H1 (cell line): Measurements from ENCODE around the gene DYRK1B. TPM values are rescaled to one million over a fixed set of nuclear protein-coding genes. Genes with fewer than 3 reads are reported as not detected.

Experiments
- CTCF ChIA-PET: fragments of 300-600 bp; sonication (Branson Sonifier 250); formaldehyde crosslinking; loops from one replicate; lab custom pipeline; 2021; ENCODE audit not compliant: partially characterized antibody; lab: Charles Lee
- POLR2A ChIA-PET: fragments of 300-600 bp; sonication (Branson Sonifier 250); formaldehyde crosslinking; loops from one replicate; lab custom pipeline; 2021; ENCODE audit warnings: inconsistent platforms; ENCODE audit not compliant: partially characterized antibody; lab: Charles Lee
- DNase-seq, 2 experiments: peaks; one replicate each; pipeline versions ENCODE4 v3.0.0 to v3.0.0-alpha.2; 2010 to 2022; ENCODE audit warnings: low spot score in 2 of 2, low read depth in 1 of 2, mixed read lengths in 1 of 2
- FAIRE-seq: peaks from 2 replicates; lab custom pipeline; 2011; peaks lifted over from hg19 to GRCh38; lab: Jason Lieb, UNC
- H2AFZ ChIP-seq: 2 replicates; pipeline ENCODE4 v1.8.1; 2012; ENCODE audit warnings: low read length, inconsistent platforms
- H2AK5ac ChIP-seq: 2 replicates; pipeline ENCODE4 v1.6.1; 2013; ENCODE audit warnings: low read depth, low read length
- H2BK120ac ChIP-seq: replicated peaks from 2 replicates; pipeline ENCODE3; 2013; ENCODE audit warnings: low read depth, low read length, inconsistent platforms
- H2BK12ac ChIP-seq: 2 replicates; pipeline ENCODE4 v1.6.1; 2013; ENCODE audit warnings: low read depth, low read length
- H2BK15ac ChIP-seq: 2 replicates; pipeline ENCODE4 v1.6.1; 2013; ENCODE audit warnings: low read length
- H2BK20ac ChIP-seq: 2 replicates; pipeline ENCODE4 v1.6.1; 2013; ENCODE audit warnings: low read length
- H2BK5ac ChIP-seq: 2 replicates; pipeline ENCODE4 v1.6.1; 2013; ENCODE audit warnings: low read depth, low read length
- H3K14ac ChIP-seq: 2 replicates; pipeline ENCODE4 v1.6.1; 2013; ENCODE audit warnings: inconsistent platforms; ENCODE audit not compliant: insufficient read length
- H3K18ac ChIP-seq: 2 replicates; pipeline ENCODE4 v1.6.1; 2013; ENCODE audit warnings: low read length; ENCODE audit errors: extremely low read depth
- H3K23ac ChIP-seq: 2 replicates; pipeline ENCODE4 v1.6.1; 2013; ENCODE audit warnings: inconsistent platforms; ENCODE audit not compliant: insufficient read length
- H3K23me2 ChIP-seq: 2 replicates; pipeline ENCODE4 v1.6.1; 2013; ENCODE audit warnings: low read depth, low read length
- H3K27ac ChIP-seq: 2 replicates; pipeline ENCODE4 v1.6.1; 2011; ENCODE audit warnings: low read depth, low read length, inconsistent platforms
- H3K27me3 ChIP-seq, 4 experiments: replicated peaks in 1 of 4; 1 replicate in 1 of 4; 2 replicates in 3 of 4; pipeline versions ENCODE4 v1.6.1 to v1.8.1; 2011 to 2013; ENCODE audit warnings: low read length in 3 of 4, mild to moderate bottlenecking in 3 of 4, inconsistent platforms in 2 of 4, mixed read lengths in 2 of 4, moderate library complexity in 1 of 4; ENCODE audit not compliant: control insufficient read depth in 3 of 4, insufficient read depth in 3 of 4; ENCODE audit errors: extremely low read depth in 1 of 4
- H3K36me3 ChIP-seq, 4 experiments: 2 replicates each; pipeline versions ENCODE4 v1.6.1 to v1.8.1; 2011 to 2013; ENCODE audit warnings: mild to moderate bottlenecking in 4 of 4, low read length in 3 of 4, moderate library complexity in 2 of 4, control low read depth in 1 of 4, inconsistent platforms in 1 of 4; ENCODE audit not compliant: insufficient read depth in 4 of 4, control insufficient read depth in 2 of 4
- H3K4ac ChIP-seq: replicated peaks from 2 replicates; pipeline ENCODE3; 2013; ENCODE audit warnings: low read length, low read depth, mixed read lengths, inconsistent platforms; ENCODE audit not compliant: insufficient read length
- H3K4me1 ChIP-seq, 4 experiments: replicated peaks in 1 of 4; 1 replicate in 1 of 4; 2 replicates in 3 of 4; pipeline versions ENCODE4 v1.6.1 to v1.8.1; 2011 to 2013; ENCODE audit warnings: low read length in 3 of 4, inconsistent platforms in 2 of 4, mixed read lengths in 1 of 4; ENCODE audit not compliant: insufficient read depth in 4 of 4, control insufficient read depth in 3 of 4
- H3K4me2 ChIP-seq, 2 experiments: 2 replicates each; pipeline versions ENCODE4 v1.6.1 to v1.8.1; 2011 to 2013; ENCODE audit warnings: low read depth in 2 of 2, low read length in 2 of 2, control low read depth in 1 of 2, inconsistent platforms in 1 of 2, mild to moderate bottlenecking in 1 of 2; ENCODE audit not compliant: insufficient read depth in 1 of 2
- H3K4me3 ChIP-seq, 4 experiments: fragments of 200-600, 300-600 bp in 1 of 4; sonication (generic), shearing (Covaris generic), sonication (Bioruptor Twin) in 1 of 4; 2 replicates each; pipeline versions ENCODE4 v1.5.1 to v1.8.1; 2011 to 2016; ENCODE audit warnings: low read length in 4 of 4, low read depth in 3 of 4, control low read depth in 2 of 4, inconsistent platforms in 2 of 4, mild to moderate bottlenecking in 2 of 4, mixed read lengths in 1 of 4, moderate library complexity in 1 of 4; ENCODE audit not compliant: insufficient read depth in 2 of 4; ENCODE audit errors: extremely low read depth in 1 of 4
- H3K56ac ChIP-seq: replicated peaks from 2 replicates; pipeline ENCODE3; 2013; ENCODE audit warnings: low read depth, mild to moderate bottlenecking, mixed read lengths, low read length, inconsistent platforms; ENCODE audit not compliant: insufficient read length
- H3K79me1 ChIP-seq: 2 replicates; pipeline ENCODE4 v1.6.1; 2013; ENCODE audit warnings: low read depth, low read length, control low read depth
- H3K79me2 ChIP-seq, 2 experiments: 2 replicates each; pipeline versions ENCODE4 v1.6.1 to v1.8.1; 2012 to 2013; ENCODE audit warnings: low read length in 2 of 2, mild to moderate bottlenecking in 2 of 2, inconsistent platforms in 1 of 2; ENCODE audit not compliant: insufficient read depth in 2 of 2, control insufficient read depth in 1 of 2
- H3K9ac ChIP-seq, 4 experiments: replicated peaks in 1 of 4; 1 replicate in 1 of 4; 2 replicates in 3 of 4; pipeline versions ENCODE4 v1.6.1 to v1.8.1; 2011 to 2013; ENCODE audit warnings: low read depth in 3 of 4, low read length in 3 of 4, control low read depth in 2 of 4, mild to moderate bottlenecking in 2 of 4, moderate library complexity in 2 of 4, inconsistent platforms in 1 of 4; ENCODE audit errors: extremely low read depth in 1 of 4
- H3K9me3 ChIP-seq, 2 experiments: 2 replicates each; pipeline versions ENCODE4 v1.6.1 to v1.8.1; 2012 to 2013; ENCODE audit warnings: mild to moderate bottlenecking in 2 of 2, moderate library complexity in 2 of 2, control low read depth in 1 of 2, inconsistent platforms in 1 of 2, low read depth in 1 of 2, low read length in 1 of 2, mixed read lengths in 1 of 2; ENCODE audit not compliant: insufficient read depth in 2 of 2
- H4K20me1 ChIP-seq, 2 experiments: replicated peaks in 1 of 2; 2 replicates each; pipeline versions ENCODE3 to v1.8.1; 2011 to 2013; ENCODE audit warnings: inconsistent platforms in 2 of 2, low read length in 2 of 2, mild to moderate bottlenecking in 1 of 2; ENCODE audit not compliant: insufficient read depth in 2 of 2, control insufficient read depth in 1 of 2
- H4K5ac ChIP-seq: 2 replicates; pipeline ENCODE4 v1.6.1; 2013; ENCODE audit warnings: low read length, low read depth, mixed read lengths, inconsistent platforms; ENCODE audit not compliant: insufficient read length
- H4K8ac ChIP-seq: 2 replicates; pipeline ENCODE4 v1.8.0; 2013; ENCODE audit warnings: mild to moderate bottlenecking, moderate library complexity, low read length, inconsistent platforms; ENCODE audit not compliant: insufficient read depth; ENCODE audit errors: extremely low read depth
- H4K91ac ChIP-seq: replicated peaks from 2 replicates; pipeline ENCODE3; 2013; ENCODE audit warnings: low read length, mixed read lengths, inconsistent platforms; ENCODE audit not compliant: insufficient read length
- ASH2L ChIP-seq: fragments of 200-600, 300-600 bp; sonication (generic); IDR thresholded peaks from one replicate; pipeline ENCODE4 v1.7.1; 2017; ENCODE audit warnings: low read length
- BRCA1 ChIP-seq: IDR thresholded peaks from 2 replicates; pipeline ENCODE4 v1.6.1; 2012; ENCODE audit warnings: low read depth, low read length, improper control_type of control experiment
- EGR1 ChIP-seq: IDR thresholded peaks from 2 replicates; pipeline ENCODE4 v1.6.1; 2011; ENCODE audit warnings: low read depth, low read length, borderline replicate concordance
- KDM4A ChIP-seq: IDR thresholded peaks from one replicate; pipeline ENCODE4 v1.7.1; 2012; ENCODE audit warnings: low read depth, mild to moderate bottlenecking, moderate library complexity, low read length, inconsistent platforms; ENCODE audit not compliant: severe bottlenecking
- SIX5 ChIP-seq: IDR thresholded peaks from 2 replicates; pipeline ENCODE4 v1.6.1; 2011; ENCODE audit warnings: mild to moderate bottlenecking, low read depth, low read length
- SP4 ChIP-seq: IDR thresholded peaks from 2 replicates; pipeline ENCODE4 v1.6.1; 2012; ENCODE audit warnings: low read length, inconsistent platforms
- TAF7 ChIP-seq: optimal IDR thresholded peaks from 2 replicates; pipeline ENCODE3; 2011; ENCODE audit warnings: low read depth, mild to moderate bottlenecking, inconsistent platforms, low read length, moderate library complexity, borderline replicate concordance
- TCF12 ChIP-seq: IDR thresholded peaks from 2 replicates; pipeline ENCODE4 v1.6.1; 2011; ENCODE audit warnings: low read depth, mild to moderate bottlenecking, low read length
- whole genome bisulfite sequencing, 2 experiments: shearing (Covaris generic) in 1 of 2; methylation state at CpG; one replicate each; pipeline versions ENCODE4 v1.1.6 to v1.1.7; 2013 to 2015; ENCODE audit warnings: low lambda C conversion rate in 2 of 2, mixed read lengths in 2 of 2, inconsistent platforms in 1 of 2, low coverage in 1 of 2, missing lambda C conversion rate in 1 of 2; ENCODE audit not compliant: insufficient replicate concordance in 2 of 2, insufficient coverage in 1 of 2, insufficient read length in 1 of 2; ENCODE audit errors: extremely low coverage in 1 of 2, missing lambda C conversion rate in 1 of 2; 5-methylcytosine and 5-hydroxymethylcytosine counted together
- polyA plus RNA-seq, 7 experiments: library from polyadenylated mRNA; depleted of rRNA in 3 of 7; stranded (reverse) in 5 of 7; unstranded in 2 of 7; fragments of >200 nt in 5 of 7; fragments of 200-250 nt in 2 of 7; gene quantifications; 1 replicate in 5 of 7; 2 replicates in 1 of 7; 4 replicates in 1 of 7; pipeline versions ENCODE4 v1.2.1 to v1.2.3, GENCODE V29; 2011 to 2013; ENCODE audit warnings: missing spikeins in 2 of 7, mixed read lengths in 2 of 7
- total RNA-seq: library from RNA; stranded (reverse); fragmentation: NEBNext Ultra II Directional; extraction: Animal tissue kit (Norgen Biotek cat#: 25700); gene quantifications from 2 replicates; pipeline ENCODE4 v1.2.1, GENCODE V29; 2021
- TF ChIP-seq, protein P1 (sequence below): IDR thresholded peaks from 2 replicates; pipeline ENCODE4 v1.6.1; 2012; ENCODE audit warnings: low read length, inconsistent platforms

Gene DYRK1B
- total and polyA plus RNA-seq, 2 of the 8 experiments (the other 6 are each of a cell fraction or from before 2014, with no cell fraction given), result 6.9 to 14.8 TPM

DNA sequence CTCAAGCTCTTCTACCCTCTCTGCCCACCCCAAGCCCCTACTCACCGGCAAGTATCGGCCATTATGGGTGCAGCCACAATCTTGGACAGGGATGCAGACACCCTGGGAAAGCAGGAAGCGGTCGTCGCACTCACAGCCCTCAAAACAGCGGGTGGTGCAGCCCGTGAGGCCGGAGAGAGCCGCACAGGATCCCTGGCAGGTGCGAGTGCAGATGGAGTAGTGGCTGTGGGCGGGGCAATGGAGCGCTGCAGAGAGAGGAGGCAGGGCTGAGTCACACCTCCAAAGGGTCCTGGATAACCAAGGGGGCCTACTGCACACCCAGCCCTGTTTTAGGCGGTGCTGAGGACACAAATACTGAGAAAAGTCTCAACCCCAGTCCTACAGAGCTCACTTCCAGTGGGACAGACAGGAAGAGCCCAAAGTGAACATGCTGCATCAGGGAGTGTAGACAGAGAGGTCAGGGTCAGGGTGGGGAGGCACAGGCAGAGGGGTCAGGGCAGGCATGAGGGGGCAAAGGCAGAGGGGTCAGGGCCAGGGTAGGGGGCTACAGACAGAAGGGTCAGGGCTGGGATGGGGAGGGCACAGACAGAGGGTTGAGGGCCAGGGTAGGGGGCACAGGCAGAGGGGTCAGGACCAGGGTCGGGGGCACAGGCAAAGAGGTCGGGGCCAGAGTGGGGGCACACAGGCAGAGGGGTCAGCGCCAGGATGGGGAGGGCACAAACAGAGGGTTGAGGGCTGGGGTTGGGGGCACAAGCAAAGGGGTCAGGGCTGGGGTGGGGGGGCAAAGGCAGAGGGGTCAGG lies 36.4 kb upstream of the DYRK1B start:
- no peaks in the 10 kb centered on the region for H3K9me3 ChIP-seq
- no peak overlapping the region for H2BK20ac ChIP-seq
- no peak overlapping the region for H3K56ac ChIP-seq
- H4K20me1 ChIP-seq, result no peaks in the 10 kb centered on the region
- H3K23ac ChIP-seq, result no peak overlapping the region
- peak overlapping the region; percentile 8; the same call in 1 of the 2 replicates for H2BK5ac ChIP-seq
- no peak overlapping the region for H3K9ac ChIP-seq
- H2AK5ac ChIP-seq, result no peak overlapping the region
- no peak overlapping the region; a peak in 1 of 8 replicates for H3K4me3 ChIP-seq
- CTCF ChIA-PET, result interaction anchor here (0.8 to 0.9 kb wide), 2 partner anchors 25 to 27 kb away, joined by 3 read pairs; no protein-coding TSS in a partner anchor
- H3K18ac ChIP-seq, result 0 out of 2 replicates have a peak overlapping the region, but pooled peaks have one; percentile 15
- H4K5ac ChIP-seq, result peak overlapping the region; percentile 29
- H3K27me3 ChIP-seq, result no peaks in the 10 kb centered on the region
- peak overlapping the region; percentile 61 for H4K91ac ChIP-seq
- H4K8ac ChIP-seq, result peak overlapping the region; percentile 59; the same call in 1 of the 2 replicates
- H3K4me2 ChIP-seq, result peak overlapping the region; percentile 14 to 50; a peak in 3 of 4 replicates
- no peaks in the 10 kb centered on the region for H3K79me1 ChIP-seq
- 28% methylated on average over 13 of the region's 16 CpGs; no CpG with 5 or more reads in 1 of the 2 experiments for WGBS, 2 experiments
- no peaks in the 10 kb centered on the region for H3K23me2 ChIP-seq
- FAIRE-seq (peak; percentile 50), DNase-seq (peak in 1 of 2 experiments; percentile 82)
- no peaks in the 10 kb centered on the region for H3K79me2 ChIP-seq
- H3K4ac ChIP-seq, result no peak overlapping the region
- H2BK120ac ChIP-seq, result no peak overlapping the region
- H2AFZ ChIP-seq, result peak overlapping the region; percentile 47
- peak overlapping the region; percentile 19; the same call in 1 of the 2 replicates for H2BK15ac ChIP-seq
- peaks cover 0 to 6% (median 4%) of the 10 kb centered on the region in 4 experiments; a peak in 4 of 7 replicates for H3K4me1 ChIP-seq
- no peak overlapping the region for H3K27ac ChIP-seq
- H2BK12ac ChIP-seq, result peak overlapping the region; percentile 80; the same call in 1 of the 2 replicates
- POLR2A ChIA-PET, result interaction anchor here (1.1 kb wide), 1 partner anchor 108 kb away, joined by 4 read pairs; no protein-coding TSS in a partner anchor
- H3K36me3 ChIP-seq, result no peaks in the 10 kb centered on the region
- no peak overlapping the region for H3K14ac ChIP-seq
- 0 out of 2 replicates have a peak, but pooled peaks have one; percentile 13 for TF ChIP-seq EGR1
- no peak for TF ChIP-seq ASH2L
- TF ChIP-seq, protein P1, sequence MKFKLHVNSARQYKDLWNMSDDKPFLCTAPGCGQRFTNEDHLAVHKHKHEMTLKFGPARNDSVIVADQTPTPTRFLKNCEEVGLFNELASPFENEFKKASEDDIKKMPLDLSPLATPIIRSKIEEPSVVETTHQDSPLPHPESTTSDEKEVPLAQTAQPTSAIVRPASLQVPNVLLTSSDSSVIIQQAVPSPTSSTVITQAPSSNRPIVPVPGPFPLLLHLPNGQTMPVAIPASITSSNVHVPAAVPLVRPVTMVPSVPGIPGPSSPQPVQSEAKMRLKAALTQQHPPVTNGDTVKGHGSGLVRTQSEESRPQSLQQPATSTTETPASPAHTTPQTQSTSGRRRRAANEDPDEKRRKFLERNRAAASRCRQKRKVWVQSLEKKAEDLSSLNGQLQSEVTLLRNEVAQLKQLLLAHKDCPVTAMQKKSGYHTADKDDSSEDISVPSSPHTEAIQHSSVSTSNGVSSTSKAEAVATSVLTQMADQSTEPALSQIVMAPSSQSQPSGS, result no peak
- 0 out of 2 replicates have a peak, but pooled peaks have one; percentile 32 for TF ChIP-seq TCF12
- no peak for TF ChIP-seq BRCA1
- TF ChIP-seq SIX5, result no peak
- TF ChIP-seq SP4, result no peak
- TF ChIP-seq KDM4A, result no peak
- TF ChIP-seq TAF7, result peak; percentile 33
